Measurements from ENCODE around the gene GAGE12E.
"Not testable (repeated sequence)": the region's sequence is repeated elsewhere in the genome, so short reads cannot be mapped to it uniquely, and the experiment has no call there.

Gene GAGE12E, protein sequence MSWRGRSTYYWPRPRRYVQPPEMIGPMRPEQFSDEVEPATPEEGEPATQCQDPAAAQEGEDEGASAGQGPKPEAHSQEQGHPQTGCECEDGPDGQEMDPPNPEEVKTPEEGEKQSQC

DNA sequence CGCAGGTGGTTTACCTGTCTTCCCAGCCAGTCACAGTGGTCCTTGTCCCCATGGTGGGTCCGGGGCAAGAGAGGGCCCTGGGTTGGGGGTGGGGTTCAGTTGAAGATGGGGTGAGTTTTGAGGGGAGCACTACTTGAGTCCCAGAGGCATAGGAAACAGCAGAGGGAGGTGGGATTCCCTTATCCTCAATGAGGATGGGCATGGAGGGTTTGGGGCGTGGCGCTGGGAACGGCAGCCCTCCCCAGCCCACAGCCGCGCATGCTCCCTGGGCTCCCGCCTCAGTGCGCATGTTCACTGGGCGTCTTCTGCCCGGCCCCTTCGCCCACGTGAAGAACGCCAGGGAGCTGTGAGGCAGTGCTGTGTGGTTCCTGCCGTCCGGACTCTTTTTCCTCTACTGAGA is at the start of gene GAGE12E:
TSS of gene GAGE12E (plus strand) at position 301 of the 400 bp plus-strand sequence. CDS start 1,155 bp downstream, outside the sequence.
- DNase-seq, result not testable (repeated sequence)

DNA sequence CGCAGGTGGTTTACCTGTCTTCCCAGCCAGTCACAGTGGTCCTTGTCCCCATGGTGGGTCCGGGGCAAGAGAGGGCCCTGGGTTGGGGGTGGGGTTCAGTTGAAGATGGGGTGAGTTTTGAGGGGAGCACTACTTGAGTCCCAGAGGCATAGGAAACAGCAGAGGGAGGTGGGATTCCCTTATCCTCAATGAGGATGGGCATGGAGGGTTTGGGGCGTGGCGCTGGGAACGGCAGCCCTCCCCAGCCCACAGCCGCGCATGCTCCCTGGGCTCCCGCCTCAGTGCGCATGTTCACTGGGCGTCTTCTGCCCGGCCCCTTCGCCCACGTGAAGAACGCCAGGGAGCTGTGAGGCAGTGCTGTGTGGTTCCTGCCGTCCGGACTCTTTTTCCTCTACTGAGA is 19.2 kb upstream of the GAGE12E start, which contains the start of gene GAGE12C:
TSS of gene GAGE12C (plus strand) at position 301 of the 400 bp plus-strand sequence. CDS start 1,155 bp downstream, outside the sequence.
- not testable (repeated sequence) for DNase-seq

DNA sequence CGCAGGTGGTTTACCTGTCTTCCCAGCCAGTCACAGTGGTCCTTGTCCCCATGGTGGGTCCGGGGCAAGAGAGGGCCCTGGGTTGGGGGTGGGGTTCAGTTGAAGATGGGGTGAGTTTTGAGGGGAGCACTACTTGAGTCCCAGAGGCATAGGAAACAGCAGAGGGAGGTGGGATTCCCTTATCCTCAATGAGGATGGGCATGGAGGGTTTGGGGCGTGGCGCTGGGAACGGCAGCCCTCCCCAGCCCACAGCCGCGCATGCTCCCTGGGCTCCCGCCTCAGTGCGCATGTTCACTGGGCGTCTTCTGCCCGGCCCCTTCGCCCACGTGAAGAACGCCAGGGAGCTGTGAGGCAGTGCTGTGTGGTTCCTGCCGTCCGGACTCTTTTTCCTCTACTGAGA is 9.7 kb upstream of the GAGE12E start, which contains the start of gene GAGE12D:
TSS of gene GAGE12D (plus strand) at position 301 of the 400 bp plus-strand sequence. CDS start 1,155 bp downstream, outside the sequence.
- DNase-seq, result not testable (repeated sequence)

DNA sequence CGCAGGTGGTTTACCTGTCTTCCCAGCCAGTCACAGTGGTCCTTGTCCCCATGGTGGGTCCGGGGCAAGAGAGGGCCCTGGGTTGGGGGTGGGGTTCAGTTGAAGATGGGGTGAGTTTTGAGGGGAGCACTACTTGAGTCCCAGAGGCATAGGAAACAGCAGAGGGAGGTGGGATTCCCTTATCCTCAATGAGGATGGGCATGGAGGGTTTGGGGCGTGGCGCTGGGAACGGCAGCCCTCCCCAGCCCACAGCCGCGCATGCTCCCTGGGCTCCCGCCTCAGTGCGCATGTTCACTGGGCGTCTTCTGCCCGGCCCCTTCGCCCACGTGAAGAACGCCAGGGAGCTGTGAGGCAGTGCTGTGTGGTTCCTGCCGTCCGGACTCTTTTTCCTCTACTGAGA is 9.5 kb downstream of the GAGE12E start, which contains the start of gene GAGE12F:
TSS of gene GAGE12F (plus strand) at position 301 of the 400 bp plus-strand sequence. CDS start 1,155 bp downstream, outside the sequence.
- not testable (repeated sequence) for DNase-seq

DNA sequence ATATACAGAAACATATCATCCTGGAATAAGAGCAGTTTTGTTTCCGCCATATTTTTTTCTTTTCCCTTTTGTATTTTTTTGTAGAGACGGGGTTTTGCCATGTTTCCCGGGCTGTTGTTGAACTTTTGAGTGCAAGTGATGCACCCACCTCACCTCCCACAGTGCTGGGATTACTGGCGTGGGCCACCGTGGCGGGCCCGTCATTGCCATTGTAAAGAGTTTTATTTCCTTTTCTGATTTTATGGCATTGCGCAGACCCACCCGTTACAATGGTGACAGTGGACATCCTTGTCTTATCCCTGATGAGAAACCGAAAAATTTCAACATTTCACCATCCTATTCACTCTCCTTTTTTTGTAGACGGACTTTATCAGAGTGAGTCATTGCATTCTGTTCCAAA is 17.6 kb downstream of the GAGE12E start:
- not testable (repeated sequence) for DNase-seq

DNA sequence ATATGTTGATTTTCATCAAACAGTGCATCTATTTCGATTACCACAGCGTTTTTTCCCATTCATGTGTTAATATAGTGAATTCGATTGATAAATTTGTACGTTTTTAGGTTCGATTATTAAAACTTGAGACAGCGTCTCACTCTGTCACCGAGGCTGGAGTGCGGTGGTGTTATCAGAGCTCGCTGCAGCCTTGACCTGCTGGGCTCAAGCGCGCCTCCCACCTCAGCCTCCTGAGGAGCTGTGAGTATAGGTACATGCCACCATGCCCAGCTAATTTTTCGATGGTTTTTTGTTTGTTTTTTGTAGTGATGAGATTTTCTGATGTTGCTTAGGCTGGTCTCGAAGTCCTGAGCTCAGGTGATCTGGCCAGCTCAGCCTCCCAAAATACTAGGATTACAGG is 18.1 kb downstream of the GAGE12E start:
- not testable (repeated sequence) for DNase-seq

DNA sequence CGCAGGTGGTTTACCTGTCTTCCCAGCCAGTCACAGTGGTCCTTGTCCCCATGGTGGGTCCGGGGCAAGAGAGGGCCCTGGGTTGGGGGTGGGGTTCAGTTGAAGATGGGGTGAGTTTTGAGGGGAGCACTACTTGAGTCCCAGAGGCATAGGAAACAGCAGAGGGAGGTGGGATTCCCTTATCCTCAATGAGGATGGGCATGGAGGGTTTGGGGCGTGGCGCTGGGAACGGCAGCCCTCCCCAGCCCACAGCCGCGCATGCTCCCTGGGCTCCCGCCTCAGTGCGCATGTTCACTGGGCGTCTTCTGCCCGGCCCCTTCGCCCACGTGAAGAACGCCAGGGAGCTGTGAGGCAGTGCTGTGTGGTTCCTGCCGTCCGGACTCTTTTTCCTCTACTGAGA is 19.0 kb downstream of the GAGE12E start, which contains the start of gene GAGE12G:
TSS of gene GAGE12G (plus strand) at position 301 of the 400 bp plus-strand sequence. CDS start 1,155 bp downstream, outside the sequence.
- DNase-seq, result not testable (repeated sequence)

DNA sequence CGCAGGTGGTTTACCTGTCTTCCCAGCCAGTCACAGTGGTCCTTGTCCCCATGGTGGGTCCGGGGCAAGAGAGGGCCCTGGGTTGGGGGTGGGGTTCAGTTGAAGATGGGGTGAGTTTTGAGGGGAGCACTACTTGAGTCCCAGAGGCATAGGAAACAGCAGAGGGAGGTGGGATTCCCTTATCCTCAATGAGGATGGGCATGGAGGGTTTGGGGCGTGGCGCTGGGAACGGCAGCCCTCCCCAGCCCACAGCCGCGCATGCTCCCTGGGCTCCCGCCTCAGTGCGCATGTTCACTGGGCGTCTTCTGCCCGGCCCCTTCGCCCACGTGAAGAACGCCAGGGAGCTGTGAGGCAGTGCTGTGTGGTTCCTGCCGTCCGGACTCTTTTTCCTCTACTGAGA is 28.6 kb downstream of the GAGE12E start, which contains the start of gene GAGE12H:
TSS of gene GAGE12H (plus strand) at position 301 of the 400 bp plus-strand sequence. CDS start 1,155 bp downstream, outside the sequence.
- not testable (repeated sequence) for DNase-seq

DNA sequence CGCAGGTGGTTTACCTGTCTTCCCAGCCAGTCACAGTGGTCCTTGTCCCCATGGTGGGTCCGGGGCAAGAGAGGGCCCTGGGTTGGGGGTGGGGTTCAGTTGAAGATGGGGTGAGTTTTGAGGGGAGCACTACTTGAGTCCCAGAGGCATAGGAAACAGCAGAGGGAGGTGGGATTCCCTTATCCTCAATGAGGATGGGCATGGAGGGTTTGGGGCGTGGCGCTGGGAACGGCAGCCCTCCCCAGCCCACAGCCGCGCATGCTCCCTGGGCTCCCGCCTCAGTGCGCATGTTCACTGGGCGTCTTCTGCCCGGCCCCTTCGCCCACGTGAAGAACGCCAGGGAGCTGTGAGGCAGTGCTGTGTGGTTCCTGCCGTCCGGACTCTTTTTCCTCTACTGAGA is 38.1 kb downstream of the GAGE12E start, which contains the start of gene GAGE2A:
TSS of gene GAGE2A (plus strand) at position 301 of the 400 bp plus-strand sequence. CDS start 1,155 bp downstream, outside the sequence.
- DNase-seq, result not testable (repeated sequence)

DNA sequence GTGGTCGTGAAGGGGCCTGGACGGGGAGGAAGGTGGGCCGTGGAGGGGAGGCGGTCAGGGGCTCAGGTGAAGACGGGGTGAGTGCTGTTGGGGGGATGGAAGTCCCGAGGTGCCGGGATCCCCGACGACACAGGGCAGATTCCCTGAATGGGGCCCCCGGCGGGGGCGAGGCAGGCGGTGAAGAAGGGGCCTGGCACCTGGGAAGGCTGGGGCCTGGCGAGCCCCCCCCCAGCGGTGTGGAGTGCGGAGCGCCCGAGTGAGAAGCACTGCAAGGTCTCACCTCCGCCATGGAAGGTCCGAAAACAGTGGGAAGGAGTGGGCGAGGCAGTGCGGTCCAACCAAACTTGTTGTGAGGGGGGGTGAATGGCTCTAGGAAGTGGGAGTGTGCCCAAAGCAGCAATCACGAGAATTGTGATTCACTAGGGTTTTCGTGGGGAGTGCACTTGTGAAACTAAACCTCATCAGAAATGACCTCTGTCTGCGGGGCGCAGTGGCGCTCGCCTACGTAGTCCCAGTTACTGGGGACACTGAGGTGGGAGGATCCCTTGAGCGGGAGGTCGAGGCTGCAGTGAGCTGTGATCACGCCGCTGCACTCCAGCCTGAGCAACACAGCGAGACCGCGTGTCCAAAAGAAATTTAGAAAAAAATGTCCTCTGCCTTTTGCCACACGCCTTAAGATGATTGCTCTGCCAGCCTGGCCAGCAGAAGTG is 38.8 kb downstream of the GAGE12E start:
- DNase-seq, result not testable (repeated sequence)

DNA sequence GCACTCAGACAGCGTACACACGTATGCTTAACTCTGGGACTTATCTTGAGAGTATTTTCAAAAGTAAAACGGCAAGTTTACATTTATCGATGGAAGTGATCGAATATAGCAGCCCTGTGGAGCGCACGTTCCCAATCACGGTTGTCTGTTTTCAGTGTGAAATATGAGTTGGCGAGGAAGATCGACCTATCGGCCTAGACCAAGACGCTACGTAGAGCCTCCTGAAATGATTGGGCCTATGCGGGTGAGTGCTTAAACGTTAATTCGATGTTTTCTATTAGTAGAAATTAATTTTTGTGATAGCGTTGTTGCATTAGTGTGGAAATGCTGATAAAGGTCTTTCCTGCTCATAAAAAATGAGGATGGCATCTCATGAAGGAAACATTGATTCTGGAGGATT is 39.4 kb downstream of the GAGE12E start:
- DNase-seq, result not testable (repeated sequence)

DNA sequence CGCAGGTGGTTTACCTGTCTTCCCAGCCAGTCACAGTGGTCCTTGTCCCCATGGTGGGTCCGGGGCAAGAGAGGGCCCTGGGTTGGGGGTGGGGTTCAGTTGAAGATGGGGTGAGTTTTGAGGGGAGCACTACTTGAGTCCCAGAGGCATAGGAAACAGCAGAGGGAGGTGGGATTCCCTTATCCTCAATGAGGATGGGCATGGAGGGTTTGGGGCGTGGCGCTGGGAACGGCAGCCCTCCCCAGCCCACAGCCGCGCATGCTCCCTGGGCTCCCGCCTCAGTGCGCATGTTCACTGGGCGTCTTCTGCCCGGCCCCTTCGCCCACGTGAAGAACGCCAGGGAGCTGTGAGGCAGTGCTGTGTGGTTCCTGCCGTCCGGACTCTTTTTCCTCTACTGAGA is 47.6 kb downstream of the GAGE12E start, which contains the start of gene GAGE1:
TSS of gene GAGE1 (plus strand) at position 301 of the 400 bp plus-strand sequence. CDS start 1,155 bp downstream, outside the sequence.
- not testable (repeated sequence) for DNase-seq
